GM18909 (cell line): ENCODE results near the gene MAGEA6.
"Not testable (repeated sequence)": the region's sequence is repeated elsewhere in the genome, so short reads cannot be mapped to it uniquely, and the experiment has no call there.

Experiments
- ATAC-seq: cut with Tn5 transposase; IDR thresholded peaks from one replicate; pipeline ENCODE4 v1.9.1; 2021; ENCODE audit warnings: mild to moderate bottlenecking; ENCODE audit not compliant: unreplicated experiment, poor library complexity

The MAGEA6 gene

DNA sequence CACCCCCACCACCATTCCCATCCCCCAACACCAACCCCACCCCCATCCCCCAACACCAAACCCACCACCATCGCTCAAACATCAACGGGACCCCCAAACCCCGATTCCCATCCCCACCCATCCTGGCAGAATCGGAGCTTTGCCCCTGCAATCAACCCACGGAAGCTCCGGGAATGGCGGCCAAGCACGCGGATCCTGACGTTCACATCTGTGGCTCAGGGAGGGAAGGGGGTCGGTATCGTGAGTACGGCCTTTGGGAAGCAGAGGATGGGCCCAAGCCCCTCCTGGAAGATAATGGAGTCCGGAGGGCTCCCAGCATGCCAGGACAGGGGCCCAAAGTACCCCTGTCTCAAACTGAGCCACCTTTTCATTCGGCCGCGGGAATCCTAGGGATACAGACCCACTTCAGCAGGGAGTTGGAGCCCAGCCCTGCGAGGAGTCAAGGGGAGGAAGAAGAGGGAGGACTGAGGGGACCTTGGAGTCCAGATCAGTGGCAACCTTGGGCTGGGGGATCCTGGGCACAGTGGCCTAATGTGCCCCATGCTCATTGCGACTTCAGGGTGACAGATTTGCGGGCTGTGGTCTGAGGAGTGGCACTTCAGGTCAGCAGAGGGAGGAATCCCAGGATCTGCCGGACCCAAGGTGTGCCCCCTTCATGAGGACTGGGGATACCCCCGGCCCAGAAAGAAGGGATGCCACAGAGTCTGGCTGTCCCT, 35.2 kb downstream of the MAGEA6 start:
- ATAC-seq: not testable (repeated sequence)

GRCh38 chrX:152733261-152733975, 36.1 kb downstream of the MAGEA6 start, which contains the start of the genes CSAG1 and MAGEA12:
Gene CSAG1, minus strand, starts transcription at chrX:152733721. Its CDS starts 1,261 bp downstream, at chrX:152732460.
Gene MAGEA12, plus strand, starts transcription at chrX:152733757. Its CDS starts 2,405 bp downstream, at chrX:152736162.
- ATAC-seq: no peak

- no peak for ATAC-seq
Measured at GRCh38 chrX:152725409-152725808, 44.1 kb downstream of the MAGEA6 start.
